ENCODE results near the gene MUC20.
"Not testable (repeated sequence)": the region's sequence is repeated elsewhere in the genome, so short reads cannot be mapped to it uniquely, and the experiment has no call there.

The MUC20 gene

DNA sequence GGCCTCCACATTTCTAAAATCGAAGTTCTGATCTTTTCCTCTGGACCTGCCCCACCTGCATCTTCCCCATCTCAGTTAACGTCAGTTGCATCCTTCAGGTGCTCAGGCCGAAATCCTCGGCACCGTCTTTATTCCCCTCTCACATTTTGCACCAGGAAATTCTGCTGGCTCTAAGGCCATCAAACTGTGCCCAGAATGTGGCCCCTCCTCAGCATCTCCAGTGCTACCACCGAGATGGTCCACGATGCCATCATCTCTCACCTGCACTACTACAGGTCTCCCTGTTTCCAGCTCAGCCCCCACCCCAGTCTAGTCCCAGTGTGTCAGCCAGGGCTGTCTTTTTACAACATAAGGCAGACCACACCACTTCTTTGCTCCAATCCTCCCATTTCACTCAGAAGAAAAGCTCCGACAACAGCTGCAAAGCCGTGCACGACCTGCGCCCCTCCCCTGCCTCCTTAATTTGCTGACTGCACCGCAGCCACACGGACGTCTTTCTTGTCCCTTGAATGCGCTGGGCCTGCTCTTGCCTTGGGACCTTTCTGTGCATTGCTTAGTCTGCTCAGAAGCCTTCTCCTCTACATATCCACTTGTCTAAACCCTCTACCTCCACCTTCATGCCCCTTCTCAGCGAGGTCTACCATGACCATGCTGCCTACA lies 14.4 kb downstream of the MUC20 start:
- H3K4me1 ChIP-seq (ENCODE audit: control insufficient read depth, insufficient read depth, low read length): no peaks in the 10 kb centered on the region
- H3K4me3 ChIP-seq (ENCODE audit: low read length): no peak overlapping the region
- H3K36me3 ChIP-seq (ENCODE audit: control insufficient read depth, insufficient read depth, low read length): no peaks in the 10 kb centered on the region
- H3K27me3 ChIP-seq (ENCODE audit: control insufficient read depth, insufficient read depth, low read length): no peaks in the 10 kb centered on the region
- H3K27ac ChIP-seq (ENCODE audit: low read length): no peak overlapping the region
- DNase-seq (ENCODE audit: low read depth, low spot score): no peak
- H3K9me3 ChIP-seq (ENCODE audit: control insufficient read depth, insufficient read depth, low read length): no peaks in the 10 kb centered on the region
- no CpG with 5 or more reads among the region's 16 CpGs for WGBS (ENCODE audit: insufficient coverage, insufficient read length)

DNA sequence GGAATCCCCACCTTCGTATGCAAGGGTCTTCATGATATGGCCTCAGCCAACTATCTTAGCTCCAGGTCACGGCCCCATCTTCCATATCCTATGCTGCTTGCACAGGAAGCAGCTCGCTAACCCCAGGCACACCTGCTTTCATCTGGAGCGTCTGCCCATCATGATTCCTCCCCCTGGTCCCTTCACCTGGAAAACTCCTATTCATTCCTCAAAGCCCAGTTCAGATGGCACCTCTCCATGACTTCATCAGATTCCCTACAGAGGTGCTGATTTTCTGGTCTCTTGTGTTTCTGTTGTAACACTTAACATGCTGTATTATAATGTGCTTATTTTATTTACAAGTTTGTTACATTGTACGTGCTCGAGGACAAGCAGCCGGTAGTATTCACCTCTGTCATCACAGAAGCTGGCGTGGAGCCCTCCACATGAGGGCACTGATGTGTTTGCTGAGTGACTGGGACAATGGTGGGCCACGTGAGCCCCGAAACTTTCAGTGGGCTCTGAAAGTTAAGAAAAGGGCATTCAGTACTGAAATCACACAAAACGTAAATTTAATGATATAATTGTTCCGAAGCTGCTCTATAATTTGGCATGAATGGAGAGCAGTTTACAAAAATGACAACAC lies 16.2 kb downstream of the MUC20 start:
- DNase-seq (ENCODE audit: low read depth, low spot score): no peak
- Histone ChIP-seq H3K27ac (ENCODE audit: low read length) (no peak overlapping the region), H3K9me3 (ENCODE audit: control insufficient read depth, insufficient read depth, low read length) (no peaks in the 10 kb centered on the region), H3K36me3 (ENCODE audit: control insufficient read depth, insufficient read depth, low read length) (no peaks in the 10 kb centered on the region), H3K4me3 (ENCODE audit: low read length) (no peak overlapping the region), H3K27me3 (ENCODE audit: control insufficient read depth, insufficient read depth, low read length) (no peaks in the 10 kb centered on the region), H3K4me1 (ENCODE audit: control insufficient read depth, insufficient read depth, low read length) (no peaks in the 10 kb centered on the region)
- WGBS (ENCODE audit: insufficient coverage, insufficient read length): no CpG with 5 or more reads among the region's 12 CpGs

DNA sequence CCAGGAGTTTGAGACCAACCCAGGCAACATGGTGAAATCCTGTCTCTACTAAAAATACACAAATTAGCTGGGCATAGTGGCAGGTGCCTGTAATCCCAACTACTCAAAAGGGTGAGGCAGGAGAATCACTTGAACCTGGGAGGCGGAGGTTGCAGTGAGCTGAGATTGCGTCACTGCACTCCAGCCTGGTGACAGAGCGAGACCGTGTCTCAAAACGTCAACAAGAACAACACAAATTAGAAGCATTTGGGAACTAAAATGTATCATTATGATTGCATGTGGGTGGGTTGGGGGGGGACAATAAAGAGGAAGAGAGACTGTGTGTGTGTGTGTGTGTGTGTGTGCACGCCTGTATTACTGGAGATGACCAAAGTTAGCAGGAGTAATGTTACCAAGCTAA lies 17.0 kb downstream of the MUC20 start:
- H3K9me3 ChIP-seq (ENCODE audit: control insufficient read depth, insufficient read depth, low read length); H3K36me3 ChIP-seq (ENCODE audit: control insufficient read depth, insufficient read depth, low read length); H3K4me1 ChIP-seq (ENCODE audit: control insufficient read depth, insufficient read depth, low read length); H3K4me3 ChIP-seq (ENCODE audit: low read length); H3K27me3 ChIP-seq (ENCODE audit: control insufficient read depth, insufficient read depth, low read length); H3K27ac ChIP-seq (ENCODE audit: low read length); DNase-seq (ENCODE audit: low read depth, low spot score): not testable (repeated sequence)
- no CpG with 5 or more reads among the region's 6 CpGs for WGBS (ENCODE audit: insufficient coverage, insufficient read length)

- DNase-seq (ENCODE audit: low read depth, low spot score): no peak
- WGBS (ENCODE audit: insufficient coverage, insufficient read length): no CpG with 5 or more reads among the region's 14 CpGs
- Histone ChIP-seq H3K4me3 (ENCODE audit: low read length) (no peak overlapping the region), H3K27me3 (ENCODE audit: control insufficient read depth, insufficient read depth, low read length) (no peaks in the 10 kb centered on the region), H3K27ac (ENCODE audit: low read length) (no peak overlapping the region), H3K4me1 (ENCODE audit: control insufficient read depth, insufficient read depth, low read length) (no peaks in the 10 kb centered on the region), H3K9me3 (ENCODE audit: control insufficient read depth, insufficient read depth, low read length) (no peaks in the 10 kb centered on the region), H3K36me3 (ENCODE audit: control insufficient read depth, insufficient read depth, low read length) (no peaks in the 10 kb centered on the region)
Observed at GRCh38 chr3:195738274-195739044, 17.7 kb downstream of the MUC20 start.

DNA sequence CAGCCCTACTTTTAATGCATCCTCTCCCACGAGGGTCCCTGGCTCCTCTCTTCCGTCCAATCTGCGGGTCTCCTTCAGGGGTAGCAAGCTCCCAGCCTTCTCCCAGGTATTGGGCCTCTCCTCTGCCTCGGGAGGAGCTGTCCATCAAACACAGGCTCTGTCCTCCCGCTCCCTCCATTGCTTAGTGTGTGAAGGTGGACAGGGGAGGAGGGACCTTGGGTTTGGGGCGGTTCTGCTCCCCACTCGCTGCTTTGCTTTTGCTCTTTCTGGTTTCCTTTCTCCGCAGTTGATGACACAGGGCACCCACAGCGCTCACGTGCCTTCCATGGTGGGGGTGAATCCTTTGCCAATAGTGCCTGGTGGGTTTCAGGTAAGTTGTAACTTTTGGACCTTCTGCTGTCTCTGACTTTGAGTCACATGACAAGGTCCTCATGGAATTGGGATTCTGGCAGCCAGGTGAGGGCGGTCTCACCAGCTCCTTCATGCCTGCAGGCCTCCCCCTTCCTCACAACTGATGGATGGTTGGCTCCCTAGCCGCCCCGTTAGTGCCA lies 18.9 kb downstream of the MUC20 start:
- no peaks in the 10 kb centered on the region for H3K4me1 ChIP-seq (ENCODE audit: control insufficient read depth, insufficient read depth, low read length)
- no peaks in the 10 kb centered on the region for H3K9me3 ChIP-seq (ENCODE audit: control insufficient read depth, insufficient read depth, low read length)
- no peak overlapping the region for H3K27ac ChIP-seq (ENCODE audit: low read length)
- no peaks in the 10 kb centered on the region for H3K36me3 ChIP-seq (ENCODE audit: control insufficient read depth, insufficient read depth, low read length)
- H3K27me3 ChIP-seq (ENCODE audit: control insufficient read depth, insufficient read depth, low read length): no peaks in the 10 kb centered on the region
- no peak overlapping the region for H3K4me3 ChIP-seq (ENCODE audit: low read length)
- WGBS (ENCODE audit: insufficient coverage, insufficient read length): no CpG with 5 or more reads among the region's 13 CpGs
- no peak for DNase-seq (ENCODE audit: low read depth, low spot score)

GRCh38 chr3:195744437-195744836 lies 23.7 kb downstream of the MUC20 start:
- DNase-seq (ENCODE audit: low read depth, low spot score): no peak
- no peaks in the 10 kb centered on the region for H3K4me1 ChIP-seq (ENCODE audit: control insufficient read depth, insufficient read depth, low read length)
- WGBS (ENCODE audit: insufficient coverage, insufficient read length): no CpG with 5 or more reads among the region's 4 CpGs
- H3K27ac ChIP-seq (ENCODE audit: low read length): no peak overlapping the region
- H3K36me3 ChIP-seq (ENCODE audit: control insufficient read depth, insufficient read depth, low read length): no peaks in the 10 kb centered on the region
- no peaks in the 10 kb centered on the region for H3K9me3 ChIP-seq (ENCODE audit: control insufficient read depth, insufficient read depth, low read length)
- peaks cover 2% of the 10 kb centered on the region; the same call in 1 of the 2 replicates for H3K27me3 ChIP-seq (ENCODE audit: control insufficient read depth, insufficient read depth, low read length)
- no peak overlapping the region for H3K4me3 ChIP-seq (ENCODE audit: low read length)

DNA sequence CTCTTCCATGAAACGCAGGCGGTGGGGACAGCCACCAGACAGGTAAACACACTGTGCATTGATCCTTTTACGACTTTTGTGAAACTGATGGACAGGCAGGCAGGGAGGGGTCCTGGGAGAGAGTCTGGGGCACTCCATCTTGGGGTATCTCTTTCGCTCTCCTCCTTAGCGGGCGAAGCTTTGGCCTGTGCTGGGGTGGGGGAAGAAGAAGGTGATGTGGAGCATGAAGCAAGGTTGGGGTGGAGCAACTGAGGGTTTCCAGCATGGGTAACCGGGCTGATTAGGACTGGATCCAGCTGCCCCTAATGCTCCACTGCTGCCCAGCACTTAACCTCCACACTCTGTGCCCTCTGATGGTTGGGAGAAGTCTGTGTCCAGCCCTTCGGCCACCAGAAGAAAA lies 25.6 kb downstream of the MUC20 start:
- WGBS (ENCODE audit: insufficient coverage, insufficient read length): no CpG with 5 or more reads among the region's 8 CpGs
- no peak overlapping the region for H3K27ac ChIP-seq (ENCODE audit: low read length)
- no peaks in the 10 kb centered on the region for H3K36me3 ChIP-seq (ENCODE audit: control insufficient read depth, insufficient read depth, low read length)
- H3K4me1 ChIP-seq (ENCODE audit: control insufficient read depth, insufficient read depth, low read length): no peaks in the 10 kb centered on the region
- no peaks in the 10 kb centered on the region for H3K9me3 ChIP-seq (ENCODE audit: control insufficient read depth, insufficient read depth, low read length)
- DNase-seq (ENCODE audit: low read depth, low spot score): no peak
- H3K4me3 ChIP-seq (ENCODE audit: low read length): no peak overlapping the region
- peaks cover 2% of the 10 kb centered on the region; the same call in 1 of the 2 replicates for H3K27me3 ChIP-seq (ENCODE audit: control insufficient read depth, insufficient read depth, low read length)

- Histone ChIP-seq H3K4me1 (ENCODE audit: control insufficient read depth, insufficient read depth, low read length) (no peaks in the 10 kb centered on the region), H3K27ac (ENCODE audit: low read length) (no peak overlapping the region), H3K4me3 (ENCODE audit: low read length) (no peak overlapping the region), H3K36me3 (ENCODE audit: control insufficient read depth, insufficient read depth, low read length) (no peaks in the 10 kb centered on the region), H3K27me3 (ENCODE audit: control insufficient read depth, insufficient read depth, low read length) (peaks cover 2% of the 10 kb centered on the region; the same call in 1 of the 2 replicates), H3K9me3 (ENCODE audit: control insufficient read depth, insufficient read depth, low read length) (no peaks in the 10 kb centered on the region)
- no CpG with 5 or more reads among the region's 9 CpGs for WGBS (ENCODE audit: insufficient coverage, insufficient read length)
- DNase-seq (ENCODE audit: low read depth, low spot score): no peak
Observed at GRCh38 chr3:195746751-195747150, 26.0 kb downstream of the MUC20 start.

- no peaks in the 10 kb centered on the region for H3K36me3 ChIP-seq (ENCODE audit: control insufficient read depth, insufficient read depth, low read length)
- no peak for DNase-seq (ENCODE audit: low read depth, low spot score)
- H3K27me3 ChIP-seq (ENCODE audit: control insufficient read depth, insufficient read depth, low read length): peaks cover 2% of the 10 kb centered on the region; the same call in 1 of the 2 replicates
- no peaks in the 10 kb centered on the region for H3K4me1 ChIP-seq (ENCODE audit: control insufficient read depth, insufficient read depth, low read length)
- no CpG with 5 or more reads among the region's 11 CpGs for WGBS (ENCODE audit: insufficient coverage, insufficient read length)
- no peak overlapping the region for H3K4me3 ChIP-seq (ENCODE audit: low read length)
- H3K27ac ChIP-seq (ENCODE audit: low read length): no peak overlapping the region
- H3K9me3 ChIP-seq (ENCODE audit: control insufficient read depth, insufficient read depth, low read length): no peaks in the 10 kb centered on the region
Observed at GRCh38 chr3:195748661-195749060, 27.9 kb downstream of the MUC20 start.

GRCh38 chr3:195749101-195749500 lies 28.3 kb downstream of the MUC20 start:
- H3K27me3 ChIP-seq (ENCODE audit: control insufficient read depth, insufficient read depth, low read length); H3K36me3 ChIP-seq (ENCODE audit: control insufficient read depth, insufficient read depth, low read length); H3K4me3 ChIP-seq (ENCODE audit: low read length); H3K4me1 ChIP-seq (ENCODE audit: control insufficient read depth, insufficient read depth, low read length); H3K27ac ChIP-seq (ENCODE audit: low read length); H3K9me3 ChIP-seq (ENCODE audit: control insufficient read depth, insufficient read depth, low read length); DNase-seq (ENCODE audit: low read depth, low spot score): not testable (repeated sequence)
- WGBS (ENCODE audit: insufficient coverage, insufficient read length): no CpG with 5 or more reads among the region's 5 CpGs
